Measurements from ENCODE around the gene DLG2.

DLG2 gene

GRCh38 chr11:84886344-84886743, 740.8 kb downstream of the DLG2 start:
- TF ChIP-seq CREB1 (IDR thresholded peaks at IDR 0.05; ENCODE audit: low read depth) (no peak), CEBPB (IDR thresholded peaks at IDR 0.05) (no peak), FOXM1 (IDR thresholded peaks at IDR 0.05; ENCODE audit: borderline replicate concordance, low read depth) (no peak), RAD21 (IDR thresholded peaks at IDR 0.05; ENCODE audit: low read depth) (no peak), NFIC (IDR thresholded peaks at IDR 0.05) (no peak), EGR1 (IDR thresholded peaks at IDR 0.05) (no peak), ZBTB7A (IDR thresholded peaks at IDR 0.05; ENCODE audit: low read depth) (no peak), YY1 (IDR thresholded peaks at IDR 0.05; ENCODE audit: low read depth) (no peak)

DNA sequence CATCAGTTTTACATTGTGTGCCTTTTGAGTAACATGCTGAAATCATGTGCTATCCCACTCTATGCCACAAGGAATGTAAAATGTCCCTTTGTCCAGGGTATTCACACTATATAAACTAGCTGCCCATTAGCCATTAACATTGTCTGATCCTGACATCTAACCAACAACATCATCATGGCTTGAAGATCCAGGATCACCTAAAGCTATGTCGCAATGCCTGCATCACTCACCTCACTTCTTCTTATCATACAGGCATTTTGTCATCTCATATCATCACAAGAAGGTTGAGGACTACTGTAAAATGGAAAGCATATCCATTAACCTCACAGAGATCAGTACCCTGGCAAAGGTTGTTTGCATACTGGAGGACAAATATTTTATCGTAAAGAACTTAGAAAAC, 742.3 kb downstream of the DLG2 start:
- TF ChIP-seq TEAD4 (IDR thresholded peaks at IDR 0.05): no peak
- TF ChIP-seq FOXM1 (IDR thresholded peaks at IDR 0.05; ENCODE audit: borderline replicate concordance, low read depth): no peak
- no peak for TF ChIP-seq NFIC (IDR thresholded peaks at IDR 0.05)
- no peak for TF ChIP-seq TCF12 (IDR thresholded peaks at IDR 0.05; ENCODE audit: low read depth)
- TF ChIP-seq TAF1 (IDR thresholded peaks at IDR 0.05; ENCODE audit: low read depth): no peak
- TF ChIP-seq, protein P1, sequence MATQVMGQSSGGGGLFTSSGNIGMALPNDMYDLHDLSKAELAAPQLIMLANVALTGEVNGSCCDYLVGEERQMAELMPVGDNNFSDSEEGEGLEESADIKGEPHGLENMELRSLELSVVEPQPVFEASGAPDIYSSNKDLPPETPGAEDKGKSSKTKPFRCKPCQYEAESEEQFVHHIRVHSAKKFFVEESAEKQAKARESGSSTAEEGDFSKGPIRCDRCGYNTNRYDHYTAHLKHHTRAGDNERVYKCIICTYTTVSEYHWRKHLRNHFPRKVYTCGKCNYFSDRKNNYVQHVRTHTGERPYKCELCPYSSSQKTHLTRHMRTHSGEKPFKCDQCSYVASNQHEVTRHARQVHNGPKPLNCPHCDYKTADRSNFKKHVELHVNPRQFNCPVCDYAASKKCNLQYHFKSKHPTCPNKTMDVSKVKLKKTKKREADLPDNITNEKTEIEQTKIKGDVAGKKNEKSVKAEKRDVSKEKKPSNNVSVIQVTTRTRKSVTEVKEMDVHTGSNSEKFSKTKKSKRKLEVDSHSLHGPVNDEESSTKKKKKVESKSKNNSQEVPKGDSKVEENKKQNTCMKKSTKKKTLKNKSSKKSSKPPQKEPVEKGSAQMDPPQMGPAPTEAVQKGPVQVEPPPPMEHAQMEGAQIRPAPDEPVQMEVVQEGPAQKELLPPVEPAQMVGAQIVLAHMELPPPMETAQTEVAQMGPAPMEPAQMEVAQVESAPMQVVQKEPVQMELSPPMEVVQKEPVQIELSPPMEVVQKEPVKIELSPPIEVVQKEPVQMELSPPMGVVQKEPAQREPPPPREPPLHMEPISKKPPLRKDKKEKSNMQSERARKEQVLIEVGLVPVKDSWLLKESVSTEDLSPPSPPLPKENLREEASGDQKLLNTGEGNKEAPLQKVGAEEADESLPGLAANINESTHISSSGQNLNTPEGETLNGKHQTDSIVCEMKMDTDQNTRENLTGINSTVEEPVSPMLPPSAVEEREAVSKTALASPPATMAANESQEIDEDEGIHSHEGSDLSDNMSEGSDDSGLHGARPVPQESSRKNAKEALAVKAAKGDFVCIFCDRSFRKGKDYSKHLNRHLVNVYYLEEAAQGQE (IDR thresholded peaks at IDR 0.05; ENCODE audit: low read depth): no peak

- TF ChIP-seq TAF1 (IDR thresholded peaks at IDR 0.05; ENCODE audit: low read depth) (no peak), RAD21 (IDR thresholded peaks at IDR 0.05; ENCODE audit: low read depth) (no peak), CREB1 (IDR thresholded peaks at IDR 0.05; ENCODE audit: low read depth) (no peak), ZBTB7A (IDR thresholded peaks at IDR 0.05; ENCODE audit: low read depth) (no peak)
Measured at GRCh38 chr11:84882056-84882455, 745.1 kb downstream of the DLG2 start.

GRCh38 chr11:84871116-84871515, 756.0 kb downstream of the DLG2 start:
- TF ChIP-seq RAD21 (IDR thresholded peaks at IDR 0.05; ENCODE audit: low read depth) (no peak), CREB1 (IDR thresholded peaks at IDR 0.05; ENCODE audit: low read depth) (no peak), YY1 (IDR thresholded peaks at IDR 0.05; ENCODE audit: low read depth) (no peak), FOXM1 (IDR thresholded peaks at IDR 0.05; ENCODE audit: borderline replicate concordance, low read depth) (no peak), TEAD4 (IDR thresholded peaks at IDR 0.05) (no peak), NFIC (IDR thresholded peaks at IDR 0.05) (no peak), TCF12 (IDR thresholded peaks at IDR 0.05; ENCODE audit: low read depth) (no peak)
- TF ChIP-seq, protein P2, sequence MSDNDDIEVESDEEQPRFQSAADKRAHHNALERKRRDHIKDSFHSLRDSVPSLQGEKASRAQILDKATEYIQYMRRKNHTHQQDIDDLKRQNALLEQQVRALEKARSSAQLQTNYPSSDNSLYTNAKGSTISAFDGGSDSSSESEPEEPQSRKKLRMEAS (IDR thresholded peaks at IDR 0.05): no peak
- TF ChIP-seq, protein P1 (IDR thresholded peaks at IDR 0.05; ENCODE audit: low read depth): no peak
- TF ChIP-seq, protein P3, sequence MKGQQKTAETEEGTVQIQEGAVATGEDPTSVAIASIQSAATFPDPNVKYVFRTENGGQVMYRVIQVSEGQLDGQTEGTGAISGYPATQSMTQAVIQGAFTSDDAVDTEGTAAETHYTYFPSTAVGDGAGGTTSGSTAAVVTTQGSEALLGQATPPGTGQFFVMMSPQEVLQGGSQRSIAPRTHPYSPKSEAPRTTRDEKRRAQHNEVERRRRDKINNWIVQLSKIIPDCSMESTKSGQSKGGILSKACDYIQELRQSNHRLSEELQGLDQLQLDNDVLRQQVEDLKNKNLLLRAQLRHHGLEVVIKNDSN (IDR thresholded peaks at IDR 0.05): no peak

GRCh38 chr11:84870486-84870885, 756.7 kb downstream of the DLG2 start:
- TF ChIP-seq, protein P3 (IDR thresholded peaks at IDR 0.05): no peak
- TF ChIP-seq EGR1 (IDR thresholded peaks at IDR 0.05): no peak
- no peak for TF ChIP-seq EP300 (IDR thresholded peaks at IDR 0.05; ENCODE audit: borderline replicate concordance)
- TF ChIP-seq, protein P2 (IDR thresholded peaks at IDR 0.05): no peak
- no peak for TF ChIP-seq CREB1 (IDR thresholded peaks at IDR 0.05; ENCODE audit: low read depth)
- no peak for TF ChIP-seq TCF12 (IDR thresholded peaks at IDR 0.05; ENCODE audit: low read depth)
- TF ChIP-seq NFIC (IDR thresholded peaks at IDR 0.05): no peak
- no peak for TF ChIP-seq TAF1 (IDR thresholded peaks at IDR 0.05; ENCODE audit: low read depth)
- TF ChIP-seq, protein P1 (IDR thresholded peaks at IDR 0.05; ENCODE audit: low read depth): no peak
- TF ChIP-seq CEBPB (IDR thresholded peaks at IDR 0.05): no peak
